Stimulated activated CD4-positive, alpha-beta T cell treated with anti-CD3 and anti-CD28 coated beads, Interleukin-15, amount 100 ng/mL, for 1 hour (primary cell): ENCODE results near the gene SPANXN3.
"Not testable (repeated sequence)": the region's sequence is repeated elsewhere in the genome, so short reads cannot be mapped to it uniquely, and the experiment has no call there.

Source experiments
- DNase-seq, 2 donors: peaks; one replicate each; pipeline ENCODE4 v3.0.0-alpha.2; 2020; ENCODE audit warnings: low read depth in 1 of 2, low spot score in 1 of 2

The SPANXN3 gene, protein sequence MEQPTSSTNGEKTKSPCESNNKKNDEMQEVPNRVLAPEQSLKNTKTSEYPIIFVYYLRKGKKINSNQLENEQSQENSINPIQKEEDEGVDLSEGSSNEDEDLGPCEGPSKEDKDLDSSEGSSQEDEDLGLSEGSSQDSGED

DNA sequence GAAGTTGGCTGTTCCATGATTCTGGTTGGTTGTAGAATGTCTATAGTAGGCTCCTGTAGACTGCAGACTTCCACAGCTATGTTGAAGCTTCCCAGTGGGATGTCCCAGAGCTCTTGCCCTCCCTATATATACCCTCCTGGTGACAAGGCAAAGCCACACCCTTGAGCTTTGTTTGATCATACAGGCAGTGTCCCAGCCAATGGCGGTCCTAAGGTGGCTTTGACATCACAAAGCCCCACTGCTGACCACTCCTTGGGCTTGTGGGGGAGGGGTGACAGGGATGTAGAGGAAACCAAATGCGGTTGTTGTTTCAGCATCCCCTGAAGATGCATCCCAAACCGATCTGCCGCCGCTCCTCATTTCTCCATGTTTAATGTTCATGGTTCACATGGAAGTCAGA is at the start of gene SPANXN3:
Gene SPANXN3 (minus strand): TSS at position 101 of the 400 bp plus-strand sequence. CDS start 84 bp downstream, at position 17.
- DNase-seq: not testable (repeated sequence)

DNA sequence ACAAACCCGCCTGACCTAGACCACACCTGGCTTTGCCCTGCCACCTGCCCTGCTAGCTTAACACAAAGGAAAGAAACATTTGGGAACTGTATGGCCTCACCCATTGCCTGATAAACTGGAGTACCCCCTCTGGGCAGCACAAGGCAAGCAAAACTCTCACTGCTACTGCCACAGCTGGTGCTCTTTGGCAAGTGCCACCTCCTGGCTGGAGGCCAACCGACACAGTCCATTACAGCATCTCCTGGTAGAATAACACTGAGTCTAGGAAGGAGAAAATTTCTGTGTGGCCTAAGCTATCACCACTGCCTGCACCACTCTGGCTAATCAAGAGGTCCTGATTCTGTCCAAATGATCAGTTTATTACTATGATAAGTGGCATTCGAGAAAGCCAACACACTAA is 18.9 kb upstream of the SPANXN3 start:
- DNase-seq: no peak

DNA sequence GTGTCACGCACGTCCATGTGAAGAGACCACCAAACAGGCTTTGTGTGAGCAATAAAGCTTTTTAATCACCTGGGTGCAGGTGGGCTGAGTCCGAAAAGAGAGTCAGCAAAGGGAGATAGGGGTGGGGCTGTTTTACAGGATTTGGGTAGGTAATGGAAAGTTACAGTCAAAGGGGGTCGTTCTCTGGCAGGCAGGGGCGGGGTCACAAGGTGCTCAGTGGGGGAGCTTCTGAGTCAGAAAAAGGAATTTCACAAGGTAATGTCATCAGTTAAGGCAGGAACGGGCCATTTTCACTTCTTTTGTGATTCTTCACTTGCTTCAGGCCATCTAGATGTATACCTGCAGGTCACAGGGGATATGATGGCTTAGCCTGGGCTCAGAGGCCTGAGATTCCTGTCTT is 15.1 kb downstream of the SPANXN3 start:
- not testable (repeated sequence) for DNase-seq

DNA sequence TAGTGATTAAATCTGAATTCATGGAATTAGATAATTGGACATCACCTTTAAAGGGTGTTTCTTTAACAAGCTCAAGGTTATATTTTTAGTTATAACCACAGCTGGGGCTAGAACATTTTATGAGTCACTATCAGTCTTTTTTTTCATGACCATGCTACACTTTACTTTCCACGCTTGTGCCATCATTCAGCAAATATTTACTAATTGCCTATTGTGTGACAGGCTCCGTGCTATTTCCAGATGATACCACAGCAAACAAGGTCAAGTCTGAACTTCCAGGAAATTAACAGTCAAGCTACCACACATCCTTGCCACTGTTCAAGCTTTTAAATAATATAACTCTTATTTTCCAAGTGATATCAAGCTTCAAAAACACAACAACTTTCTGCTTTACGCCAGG is 16.5 kb downstream of the SPANXN3 start:
- DNase-seq: no peak

DNA sequence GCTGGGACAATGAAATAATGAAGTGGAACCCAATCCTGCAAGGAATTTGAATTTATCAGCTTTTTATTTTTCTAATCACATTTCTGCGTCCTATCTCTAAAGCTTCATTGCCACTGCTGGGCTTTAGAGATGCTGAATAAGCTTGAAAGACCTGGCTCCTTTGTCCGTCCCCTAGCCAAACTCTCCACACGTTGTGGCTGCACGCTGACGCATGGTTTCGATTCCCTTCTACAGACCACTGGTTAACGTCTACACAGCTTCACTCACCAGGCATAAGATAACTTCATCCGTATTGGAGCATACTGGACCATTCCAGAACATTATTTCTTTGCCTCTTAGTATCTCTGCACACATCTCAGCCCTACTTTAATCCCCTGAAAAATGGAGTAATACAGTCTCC is 31.2 kb downstream of the SPANXN3 start:
- no peak for DNase-seq

DNA sequence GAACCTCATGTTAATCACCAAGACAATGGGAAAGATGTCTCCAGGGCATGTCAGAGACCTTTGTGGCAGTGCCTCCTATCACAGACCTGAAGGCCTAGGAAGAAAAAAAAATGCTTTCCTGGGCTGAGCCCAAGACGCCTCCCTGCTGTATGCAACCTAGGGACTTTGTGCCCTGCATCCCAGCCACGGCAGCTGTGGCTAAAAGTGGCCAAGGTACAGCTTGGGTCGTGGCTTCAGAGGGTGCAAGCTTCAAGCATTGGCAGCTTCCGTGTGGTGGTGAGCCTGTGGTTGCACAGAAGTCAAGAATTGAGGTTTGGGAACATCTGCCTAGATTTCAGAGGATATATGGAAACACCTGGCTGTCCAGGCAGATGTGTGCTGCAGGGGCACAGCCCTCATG is 40.5 kb downstream of the SPANXN3 start:
- DNase-seq: no peak

DNA sequence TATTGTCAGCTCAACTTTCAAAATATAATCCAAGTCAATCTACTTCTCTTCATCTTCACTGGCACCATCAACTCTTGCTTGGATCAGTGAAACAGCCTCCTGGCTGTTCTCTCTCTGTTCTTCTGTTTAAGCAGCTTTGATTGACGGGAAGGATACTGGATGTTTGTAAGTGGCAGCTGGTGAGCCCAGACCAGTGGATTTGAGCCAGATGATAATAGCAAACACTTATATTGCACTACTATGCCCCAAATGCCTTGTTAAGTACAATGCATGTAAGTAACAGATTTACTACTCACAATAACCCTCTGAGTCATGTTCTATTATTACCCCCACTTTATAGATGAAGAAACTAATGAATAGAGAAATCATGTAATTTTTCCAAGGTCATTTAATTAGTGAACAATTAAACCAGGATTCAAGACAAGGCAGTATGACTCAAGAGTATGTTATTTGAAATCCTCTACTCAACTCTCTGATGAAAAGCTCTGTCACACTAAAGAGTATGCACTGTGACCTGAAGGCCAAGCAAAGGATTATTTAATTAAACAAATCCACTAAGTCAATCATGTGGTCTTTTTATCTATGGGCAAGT is 44.8 kb downstream of the SPANXN3 start:
- DNase-seq: no peak

DNA sequence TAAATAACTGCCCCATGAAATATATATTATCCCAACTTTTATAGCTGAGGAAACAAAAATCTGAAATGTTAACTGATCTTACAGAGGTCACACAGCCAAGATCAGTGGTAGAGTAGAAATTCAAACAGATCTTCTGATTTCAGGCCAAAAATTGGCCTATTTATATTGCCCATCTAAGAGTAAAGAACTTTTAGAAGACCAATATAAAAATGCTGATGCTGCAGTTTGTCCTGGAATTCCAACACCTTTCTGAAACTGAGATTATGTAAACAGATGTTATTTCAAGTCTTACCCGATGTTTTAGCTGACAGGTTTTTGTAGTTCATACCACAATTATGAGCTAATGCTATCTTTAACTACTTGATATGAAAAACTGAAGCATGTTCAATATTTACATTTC is 51.1 kb downstream of the SPANXN3 start:
- no peak for DNase-seq

DNA sequence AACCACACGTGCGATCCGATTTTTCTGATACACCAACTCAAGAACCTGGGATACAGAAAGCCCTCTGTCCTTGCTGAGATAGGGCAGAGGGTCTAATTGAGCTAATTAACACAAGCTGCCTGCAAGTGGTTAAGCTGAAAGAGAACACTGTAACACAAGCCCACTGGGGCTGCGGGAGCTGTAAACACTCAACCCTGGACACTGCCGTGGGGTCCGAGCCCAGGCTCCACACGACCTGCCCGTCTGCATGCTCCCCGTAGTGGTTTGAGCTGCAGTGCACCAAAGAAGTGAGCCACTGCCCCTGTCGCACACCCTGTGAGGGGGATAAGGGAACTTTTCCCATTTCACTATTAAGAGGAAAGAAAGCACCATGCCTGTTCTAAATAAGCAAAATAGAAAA is 54.6 kb downstream of the SPANXN3 start:
- no peak for DNase-seq

DNA sequence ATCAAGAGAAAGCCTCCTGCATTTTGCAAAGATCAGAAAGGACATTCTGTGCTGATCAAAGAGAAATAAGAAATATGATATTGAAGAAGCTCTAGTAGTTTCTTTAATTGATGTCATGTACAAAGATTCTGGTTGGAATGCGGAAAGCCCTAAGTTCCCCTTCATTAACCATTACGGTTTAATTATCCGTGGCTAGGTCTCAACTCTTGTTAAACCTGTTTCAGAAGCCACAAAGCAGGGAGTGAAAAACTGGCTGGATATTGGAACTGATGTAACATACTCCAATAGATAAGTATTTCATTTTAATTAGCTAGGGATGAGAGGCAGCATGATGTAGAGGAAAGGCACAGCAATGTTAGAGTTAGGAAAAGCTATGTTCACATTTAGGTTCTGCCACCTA is 55.7 kb downstream of the SPANXN3 start:
- no peak for DNase-seq
